Neuronal stem cell (in vitro differentiated cells): Measurements from ENCODE around the gene MGST2.

Experiments
- DNase-seq: peaks from one replicate; pipeline ENCODE4 v3.0.0-alpha.2; 2013; ENCODE audit warnings: low spot score
- H2AFZ ChIP-seq: one replicate; pipeline ENCODE4 v1.6.1; 2013; ENCODE audit warnings: mild to moderate bottlenecking, low read length, inconsistent platforms
- H2AK5ac ChIP-seq: 2 replicates; pipeline ENCODE4 v1.6.1; 2013; ENCODE audit warnings: low read depth, mild to moderate bottlenecking, inconsistent platforms, low read length, moderate library complexity, mixed read lengths
- H2BK120ac ChIP-seq: 2 replicates; pipeline ENCODE4 v1.6.1; 2013; ENCODE audit warnings: low read depth, mild to moderate bottlenecking, inconsistent platforms, low read length, moderate library complexity, mixed read lengths
- H2BK12ac ChIP-seq: one replicate; pipeline ENCODE4 v1.6.1; 2013; ENCODE audit warnings: low read length, inconsistent platforms
- H2BK15ac ChIP-seq: 2 replicates; pipeline ENCODE4 v1.6.1; 2013; ENCODE audit warnings: mild to moderate bottlenecking, low read length, inconsistent platforms, mixed read lengths
- H2BK5ac ChIP-seq: one replicate; pipeline ENCODE4 v1.6.1; 2013; ENCODE audit warnings: inconsistent platforms, mild to moderate bottlenecking, low read length, moderate library complexity
- H3K14ac ChIP-seq: one replicate; pipeline ENCODE4 v1.6.1; 2013; ENCODE audit warnings: low read length, inconsistent platforms
- H3K18ac ChIP-seq: 2 replicates; pipeline ENCODE4 v1.6.1; 2013; ENCODE audit warnings: low read length, inconsistent platforms
- H3K23ac ChIP-seq: 2 replicates; pipeline ENCODE4 v1.6.1; 2013; ENCODE audit warnings: low read depth, mild to moderate bottlenecking, mixed read lengths, low read length, inconsistent platforms; ENCODE audit not compliant: poor library complexity
- H3K27ac ChIP-seq: replicated peaks from 3 replicates; pipeline ENCODE4 v1.5.1; 2013; ENCODE audit warnings: low read length, inconsistent platforms
- H3K27me3 ChIP-seq, 3 experiments: 2 replicates each; pipeline ENCODE4 v1.6.1; 2013; ENCODE audit warnings: low read length in 3 of 3, mild to moderate bottlenecking in 2 of 3, inconsistent platforms in 1 of 3, low read depth in 1 of 3, mixed read lengths in 1 of 3, moderate library complexity in 1 of 3; ENCODE audit not compliant: control insufficient read depth in 3 of 3, insufficient read depth in 3 of 3
- H3K36me3 ChIP-seq, 2 donors: replicated peaks in 1 of 2; 2 replicates each; pipeline ENCODE4 v1.6.1; 2013; ENCODE audit warnings: low read length in 2 of 2; ENCODE audit not compliant: control insufficient read depth in 2 of 2, insufficient read depth in 2 of 2
- H3K4ac ChIP-seq: 2 replicates; pipeline ENCODE4 v1.6.1; 2013; ENCODE audit warnings: inconsistent platforms, mild to moderate bottlenecking, low read length, moderate library complexity
- H3K4me1 ChIP-seq, 2 donors: 1 replicate in 1 of 2; 2 replicates in 1 of 2; pipeline ENCODE4 v1.6.1; 2013; ENCODE audit warnings: low read length in 2 of 2, low read depth in 1 of 2; ENCODE audit not compliant: control insufficient read depth in 2 of 2, insufficient read depth in 1 of 2
- H3K4me2 ChIP-seq: one replicate; pipeline ENCODE4 v1.6.1; 2013; ENCODE audit warnings: mild to moderate bottlenecking, low read length, inconsistent platforms; ENCODE audit not compliant: insufficient read depth, poor library complexity, severe bottlenecking
- H3K4me3 ChIP-seq, 2 donors: 2 replicates each; pipeline ENCODE4 v1.5.1; 2013; ENCODE audit warnings: low read length in 2 of 2, mild to moderate bottlenecking in 2 of 2, inconsistent platforms in 1 of 2, moderate library complexity in 1 of 2
- H3K79me1 ChIP-seq: one replicate; pipeline ENCODE4 v1.6.1; 2013; ENCODE audit warnings: low read depth, mild to moderate bottlenecking, inconsistent platforms, low read length, moderate library complexity
- H3K9ac ChIP-seq: one replicate; pipeline ENCODE4 v1.6.1; 2013; ENCODE audit warnings: mild to moderate bottlenecking, low read depth, low read length, inconsistent platforms; ENCODE audit not compliant: poor library complexity
- H3K9me3 ChIP-seq, 2 donors: replicated peaks in 1 of 2; 2 replicates each; pipeline versions ENCODE3 to v1.6.1; 2013; ENCODE audit warnings: low read length in 2 of 2, mild to moderate bottlenecking in 2 of 2, inconsistent platforms in 1 of 2, low read depth in 1 of 2, mixed read lengths in 1 of 2, moderate library complexity in 1 of 2; ENCODE audit not compliant: control insufficient read depth in 2 of 2, insufficient read depth in 1 of 2
- H4K8ac ChIP-seq: one replicate; pipeline ENCODE4 v1.6.1; 2013; ENCODE audit warnings: low read depth, mild to moderate bottlenecking, inconsistent platforms, low read length, moderate library complexity
- H4K91ac ChIP-seq: one replicate; pipeline ENCODE4 v1.6.1; 2013; ENCODE audit warnings: low read length, low read depth, mild to moderate bottlenecking, inconsistent platforms; ENCODE audit not compliant: poor library complexity
- WGBS, 2 donors: extraction: QIAGEN DNeasy Blood & Tissue Kit; methylation state at CpG; one replicate each; pipeline ENCODE4 v1.1.7; 2013; ENCODE audit warnings: missing lambda C conversion rate in 2 of 2, mixed read lengths in 1 of 2; ENCODE audit not compliant: insufficient read length in 2 of 2, insufficient replicate concordance in 1 of 2; ENCODE audit errors: extremely low coverage in 2 of 2; 5-methylcytosine and 5-hydroxymethylcytosine counted together

The MGST2 gene

DNA sequence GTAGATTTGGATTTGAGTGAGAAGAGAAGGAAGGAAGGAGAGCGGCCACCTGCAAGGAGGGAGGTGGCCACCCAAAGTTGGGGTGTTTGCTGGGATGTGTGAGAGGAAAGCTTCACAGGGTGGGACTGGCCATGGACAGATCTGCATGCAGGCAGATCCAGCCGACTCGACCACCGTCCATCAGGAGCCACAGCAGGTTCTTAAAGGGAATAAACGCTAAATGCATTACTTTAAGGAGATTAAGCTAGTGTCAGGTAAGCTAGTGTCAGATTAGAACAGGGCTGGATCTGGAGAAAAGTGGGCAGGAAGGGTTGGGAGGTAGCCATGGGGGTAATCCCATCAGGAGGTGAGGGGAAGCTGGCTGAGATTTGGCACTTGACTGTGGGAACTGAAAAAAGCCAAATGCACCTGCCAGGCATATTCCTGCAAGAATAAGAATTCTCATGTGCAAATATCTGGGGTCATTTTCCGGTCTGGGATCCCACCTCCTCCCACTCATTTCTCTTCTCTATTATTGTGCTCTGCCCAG is 79.6 kb downstream of the MGST2 start:
- H3K14ac ChIP-seq: no peak overlapping the region
- H2BK5ac ChIP-seq: no peak overlapping the region
- H3K4me3 ChIP-seq: no peak overlapping the region
- no peak overlapping the region for H3K9ac ChIP-seq
- H3K23ac ChIP-seq: no peak overlapping the region
- no peak overlapping the region for H3K27ac ChIP-seq
- H2AK5ac ChIP-seq: no peak overlapping the region
- no peaks in the 10 kb centered on the region for H3K9me3 ChIP-seq
- no peak overlapping the region for H4K8ac ChIP-seq
- no peak for DNase-seq
- no peaks in the 10 kb centered on the region for H3K36me3 ChIP-seq
- no peak overlapping the region for H2BK120ac ChIP-seq
- no peak overlapping the region for H3K4me2 ChIP-seq
- WGBS, 2 donors: no CpG with 5 or more reads among the region's 6 CpGs
- H2BK12ac ChIP-seq: no peak overlapping the region
- H3K4me1 ChIP-seq: peaks cover 15 to 33% of the 10 kb centered on the region in 2 donors
- H2AFZ ChIP-seq: no peak overlapping the region
- no peak overlapping the region for H3K4ac ChIP-seq
- H3K18ac ChIP-seq: peak overlapping the region; percentile 53
- no peak overlapping the region for H2BK15ac ChIP-seq
- H3K79me1 ChIP-seq: no peaks in the 10 kb centered on the region
- no peaks in the 10 kb centered on the region for H3K27me3 ChIP-seq
- H4K91ac ChIP-seq: no peak overlapping the region

DNA sequence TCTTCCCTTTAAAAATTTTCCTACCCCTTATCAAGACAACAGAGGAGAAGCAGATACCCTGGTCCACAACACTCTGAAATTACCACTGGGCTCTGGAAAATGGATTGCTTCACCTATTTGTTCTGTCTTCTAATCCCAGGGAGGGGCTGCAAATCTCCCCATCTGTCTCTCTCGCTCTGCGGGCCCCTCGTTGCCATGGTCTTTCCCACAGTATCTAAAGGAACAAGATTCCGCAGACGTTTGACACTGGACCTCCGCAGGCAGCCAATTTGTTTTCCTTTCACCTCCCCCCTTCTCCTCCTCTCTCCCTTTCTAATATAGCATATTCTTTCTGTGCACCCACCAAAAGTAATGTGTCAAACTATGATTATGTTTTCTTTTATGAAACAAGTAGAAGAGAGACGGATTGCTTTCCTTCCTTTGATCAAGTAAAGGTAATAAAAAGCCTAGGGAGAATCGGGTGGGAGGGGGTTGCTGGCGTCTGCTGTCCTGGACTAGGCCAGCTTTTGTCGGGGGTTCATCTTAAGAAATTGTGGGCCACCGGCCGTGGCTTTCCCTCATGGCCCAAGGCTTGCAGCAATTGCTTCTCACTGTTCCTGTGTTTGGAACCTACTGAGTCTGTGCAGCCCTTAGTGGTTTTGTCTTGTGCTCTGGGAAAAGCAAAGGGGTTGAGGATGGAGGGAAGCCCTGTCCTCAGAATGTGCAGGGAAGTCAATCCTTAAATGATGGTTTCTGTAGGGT is 81.0 kb downstream of the MGST2 start:
- Histone ChIP-seq H3K18ac (peak overlapping the region; percentile 5), H3K4me1 (peaks cover 13 to 35% of the 10 kb centered on the region in 2 donors), H3K4me3 (peak overlapping the region in 1 of 2 donors; percentile 37), H2BK120ac (peak overlapping the region; percentile 56), H4K91ac (no peak overlapping the region), H3K9ac (no peak overlapping the region), H2BK5ac (no peak overlapping the region), H2AK5ac (no peak overlapping the region), H3K4me2 (no peak overlapping the region), H3K23ac (no peak overlapping the region), H2BK15ac (no peak overlapping the region), H3K27me3 (no peaks in the 10 kb centered on the region), H3K27ac (peak overlapping the region; percentile 52), H3K14ac (no peak overlapping the region), H4K8ac (no peak overlapping the region), H3K4ac (no peak overlapping the region), H2AFZ (peak overlapping the region; percentile 78), H3K36me3 (no peaks in the 10 kb centered on the region), H3K9me3 (no peaks in the 10 kb centered on the region), H2BK12ac (no peak overlapping the region), H3K79me1 (no peaks in the 10 kb centered on the region)
- WGBS, 2 donors: no CpG with 5 or more reads among the region's 12 CpGs
- DNase-seq: no peak

DNA sequence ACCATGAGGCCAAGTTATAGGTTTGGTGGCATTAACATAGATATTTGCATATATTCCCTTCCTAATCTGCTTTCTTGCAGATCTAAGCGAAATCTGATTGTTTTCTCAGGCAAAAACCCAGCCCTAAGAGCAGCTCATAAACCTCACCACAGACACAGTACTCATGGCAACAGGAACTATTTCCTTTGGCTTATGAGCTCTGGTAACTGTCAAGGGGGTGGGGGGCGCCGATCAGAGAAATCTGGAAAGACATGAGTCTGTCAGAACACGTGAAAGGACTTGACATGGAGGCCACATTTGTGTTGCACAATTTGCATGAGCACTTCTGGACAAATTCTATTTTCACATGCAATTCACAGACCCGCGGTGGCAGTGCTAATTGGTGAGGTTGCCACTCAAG is 83.7 kb downstream of the MGST2 start:
- Histone ChIP-seq H3K9ac (no peak overlapping the region), H2BK12ac (no peak overlapping the region), H2BK120ac (no peak overlapping the region), H3K27ac (no peak overlapping the region), H3K18ac (no peak overlapping the region), H2BK5ac (no peak overlapping the region), H2BK15ac (no peak overlapping the region), H4K91ac (no peak overlapping the region), H3K4me1 (peaks cover 13 to 35% of the 10 kb centered on the region in 2 donors), H3K36me3 (no peaks in the 10 kb centered on the region), H4K8ac (no peak overlapping the region), H3K4ac (no peak overlapping the region), H3K23ac (no peak overlapping the region), H3K79me1 (no peaks in the 10 kb centered on the region), H3K27me3 (no peaks in the 10 kb centered on the region), H3K14ac (no peak overlapping the region), H2AK5ac (no peak overlapping the region), H3K9me3 (no peaks in the 10 kb centered on the region), H2AFZ (no peak overlapping the region), H3K4me2 (no peak overlapping the region), H3K4me3 (no peak overlapping the region)
- no peak for DNase-seq
- WGBS, 2 donors: no CpG with 5 or more reads among the region's 6 CpGs

DNA sequence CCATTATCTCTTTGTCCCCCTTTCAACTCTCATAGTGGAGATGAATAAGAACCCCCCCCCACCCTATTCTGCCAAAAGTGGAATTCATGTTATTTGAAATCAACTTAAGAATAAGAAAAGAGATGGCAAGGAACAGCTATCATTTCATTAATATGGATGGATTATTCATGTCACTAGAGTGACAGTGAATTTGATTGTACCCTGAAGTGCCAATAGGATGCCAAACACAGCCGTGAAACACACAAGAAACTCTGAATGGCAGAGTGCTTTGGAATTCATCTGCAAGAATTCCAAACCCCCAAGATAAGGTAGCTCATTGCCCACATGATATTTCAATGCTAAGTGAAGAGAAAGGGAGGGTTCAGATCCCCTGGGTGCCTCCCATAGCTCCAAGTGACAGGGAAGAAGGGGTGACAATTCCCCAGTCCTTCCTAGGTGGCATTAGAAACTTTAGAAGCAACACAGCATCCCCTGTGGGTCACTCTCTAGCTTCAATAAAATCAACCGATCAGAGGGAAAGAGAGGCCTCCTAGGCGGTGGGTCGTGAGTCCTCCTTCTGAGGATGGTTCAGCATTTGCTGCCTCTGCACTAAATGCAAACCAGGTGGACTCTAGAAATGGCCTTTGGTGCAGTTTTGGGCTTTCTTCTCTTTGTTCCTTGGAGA is 84.3 kb downstream of the MGST2 start:
- no peak overlapping the region for H2AFZ ChIP-seq
- H3K4me3 ChIP-seq: no peak overlapping the region
- H2BK15ac ChIP-seq: no peak overlapping the region
- no peak overlapping the region for H4K8ac ChIP-seq
- no peak overlapping the region for H3K23ac ChIP-seq
- no peak overlapping the region for H2AK5ac ChIP-seq
- no peaks in the 10 kb centered on the region for H3K9me3 ChIP-seq
- H3K18ac ChIP-seq: no peak overlapping the region
- H3K4ac ChIP-seq: no peak overlapping the region
- no peak overlapping the region for H3K27ac ChIP-seq
- H3K79me1 ChIP-seq: no peaks in the 10 kb centered on the region
- no peak overlapping the region for H4K91ac ChIP-seq
- H2BK12ac ChIP-seq: no peak overlapping the region
- H3K14ac ChIP-seq: no peak overlapping the region
- H3K4me2 ChIP-seq: no peak overlapping the region
- peaks cover 15 to 35% of the 10 kb centered on the region in 2 donors for H3K4me1 ChIP-seq
- H3K9ac ChIP-seq: no peak overlapping the region
- H2BK120ac ChIP-seq: no peak overlapping the region
- no peak overlapping the region for H2BK5ac ChIP-seq
- H3K36me3 ChIP-seq: no peaks in the 10 kb centered on the region
- no peak for DNase-seq
- no CpG with 5 or more reads among the region's 4 CpGs for WGBS, 2 donors
- no peaks in the 10 kb centered on the region for H3K27me3 ChIP-seq
